SW 1271 (cell line): ENCODE data around the gene RPL39L.

ENCODE experiments used
- DNase-seq, 2 experiments: peaks; one replicate each; lab custom pipeline; 2025; lab: John Stamatoyannopoulos, UW

RPL39L gene

GRCh38 chr3:187093320-187093719 lies 46.0 kb downstream of the RPL39L start:
- no peak for DNase-seq

- DNase-seq: no peak
Observed at GRCh38 chr3:187088701-187089100, 50.6 kb downstream of the RPL39L start.

GRCh38 chr3:187086831-187087230 lies 52.5 kb downstream of the RPL39L start:
- no peak for DNase-seq

- peak in 1 of 2 experiments; percentile 29 for DNase-seq
Observed at GRCh38 chr3:187085933-187086332, 53.4 kb downstream of the RPL39L start.

DNA sequence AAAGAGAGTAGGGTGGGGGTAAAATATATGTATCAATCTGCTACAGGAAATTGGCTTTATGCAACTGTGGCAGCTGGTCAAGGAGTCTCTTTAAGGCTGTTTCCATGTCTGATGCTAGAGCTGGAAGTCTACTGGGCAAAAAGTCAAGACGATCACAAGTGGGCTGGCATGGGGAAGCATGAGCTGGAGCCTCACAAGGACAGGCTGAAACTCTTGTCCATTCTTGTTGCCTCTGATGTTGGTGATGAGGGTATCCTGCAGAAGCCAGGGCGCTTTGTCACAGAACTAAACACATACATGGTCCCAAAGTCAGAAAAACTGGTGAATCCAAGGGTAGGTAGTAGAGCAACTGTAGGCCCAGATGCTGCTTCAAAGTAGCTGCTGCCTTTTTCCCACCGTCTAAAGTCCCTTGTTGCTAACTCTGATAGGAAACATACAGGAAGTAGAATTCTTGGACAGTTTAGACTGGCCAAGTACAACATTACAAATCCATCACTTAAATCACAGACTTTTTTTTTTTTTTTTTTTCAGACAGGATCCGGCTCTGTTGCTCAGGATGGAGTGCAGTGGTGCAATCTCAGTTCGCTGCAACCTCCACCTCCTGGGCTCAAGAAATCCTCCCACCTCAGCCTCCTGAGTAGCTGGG lies 54.2 kb downstream of the RPL39L start:
- DNase-seq: no peak

DNA sequence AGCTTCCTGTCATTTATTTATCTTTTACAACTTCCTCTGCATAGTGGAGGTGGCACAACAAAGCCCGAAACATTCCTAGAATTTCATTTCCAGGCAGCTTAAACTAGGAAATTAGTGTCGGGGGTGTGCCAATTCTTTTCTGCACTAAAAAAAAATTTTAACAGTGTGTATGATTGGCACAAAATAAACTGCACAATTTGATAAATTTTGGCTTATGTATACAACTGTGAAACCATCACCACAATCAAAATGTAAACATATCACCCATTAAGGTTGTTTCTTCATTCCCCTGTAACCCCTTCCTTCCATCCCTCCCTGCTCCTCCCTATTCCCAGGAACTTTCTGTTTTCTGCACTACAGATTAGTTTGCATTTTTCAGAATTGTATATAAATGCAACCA lies 54.7 kb downstream of the RPL39L start:
- DNase-seq: no peak

DNA sequence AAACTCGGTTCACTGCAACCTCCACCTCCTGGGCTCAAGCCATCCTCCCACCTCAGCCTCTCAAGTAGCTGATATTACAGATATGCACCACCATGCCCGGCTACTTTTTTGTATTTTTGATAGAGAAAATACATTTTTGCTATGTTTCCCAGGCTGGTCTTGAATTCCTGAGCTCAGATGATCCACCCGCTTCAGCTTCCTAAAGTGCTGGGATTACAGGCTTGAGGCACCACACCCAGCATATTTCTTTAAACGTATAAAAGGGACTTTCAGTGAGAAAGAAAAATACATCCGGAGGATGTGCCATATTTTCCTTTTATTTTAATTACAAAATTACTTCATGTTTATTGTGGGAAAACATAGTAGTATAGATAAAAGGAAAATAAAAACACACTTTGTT lies 55.2 kb downstream of the RPL39L start:
- no peak for DNase-seq

GRCh38 chr3:187082758-187083375 lies 56.4 kb downstream of the RPL39L start:
- DNase-seq: no peak

DNA sequence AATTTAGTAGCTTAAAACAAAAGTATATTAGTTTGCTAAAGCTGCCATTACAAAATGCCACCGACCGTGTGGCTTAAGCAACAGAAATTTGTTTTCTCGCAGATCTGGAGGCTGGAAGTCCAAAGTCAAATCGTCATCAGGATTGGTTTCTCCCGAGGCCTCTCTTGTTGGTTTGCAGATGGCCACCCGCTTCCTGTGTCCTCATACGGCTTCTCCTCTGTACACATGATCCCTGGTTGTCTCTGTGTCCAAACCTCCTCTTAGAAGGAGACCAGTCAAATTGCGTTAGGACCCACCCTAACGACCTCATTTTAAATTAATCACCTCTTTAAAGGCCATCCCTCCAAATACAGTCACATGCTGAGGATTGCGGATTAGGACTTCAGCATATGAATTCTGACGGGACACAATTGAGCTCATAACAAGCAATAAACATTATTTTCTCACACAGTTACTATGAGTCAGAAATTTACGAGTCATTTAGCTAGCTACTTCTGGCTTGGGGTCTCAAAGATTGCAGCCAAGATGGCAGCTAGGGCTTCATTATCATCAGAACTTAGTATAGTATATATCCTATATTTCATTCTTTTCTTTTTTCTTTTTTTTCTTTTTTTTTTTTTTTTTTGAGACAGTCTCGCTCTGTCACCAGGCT lies 58.4 kb downstream of the RPL39L start:
- DNase-seq: no peak

DNA sequence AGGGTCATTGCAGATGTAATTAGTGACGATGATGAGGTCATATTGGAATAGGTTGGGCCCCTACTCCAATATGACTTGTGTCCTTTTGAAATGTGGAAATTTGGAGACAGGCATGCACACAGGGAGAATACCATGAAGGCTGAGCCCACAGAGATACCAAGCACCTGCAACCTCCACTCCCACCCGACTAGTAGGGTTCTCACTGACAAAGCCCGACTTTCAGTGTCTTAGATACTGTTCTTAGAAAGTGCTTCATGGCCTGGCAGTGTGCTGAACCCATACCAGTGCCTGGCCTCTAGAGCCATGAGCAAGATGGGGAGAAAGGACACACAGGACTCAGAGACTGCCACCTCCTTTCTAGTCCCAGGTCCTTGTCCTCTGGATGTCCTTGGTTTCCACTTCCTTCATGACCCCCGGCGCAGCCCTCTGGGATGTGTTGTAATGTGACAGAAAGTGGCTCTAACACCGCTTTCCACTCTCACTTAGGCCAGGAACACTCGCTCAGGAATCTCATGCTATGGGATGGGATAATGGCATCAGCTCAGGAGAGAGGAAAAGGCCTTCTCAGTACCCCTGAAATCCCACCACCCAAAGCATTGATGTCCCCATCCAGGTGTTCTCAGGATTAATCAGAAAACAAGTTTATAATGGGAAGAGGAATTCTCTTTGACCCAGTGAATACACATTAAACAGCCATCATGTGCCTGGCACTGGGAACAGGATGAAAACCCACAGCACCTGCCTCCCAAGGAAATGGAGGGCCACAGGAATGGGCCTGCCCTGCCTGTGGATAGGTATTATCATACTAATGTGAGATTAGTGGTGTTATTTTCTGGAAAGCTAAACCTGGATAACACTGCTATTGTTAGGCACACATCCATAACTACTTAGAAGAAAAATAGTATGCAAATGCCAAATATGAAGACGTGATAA lies 59.9 kb downstream of the RPL39L start:
- no peak for DNase-seq

GRCh38 chr3:187077537-187077936 lies 61.8 kb downstream of the RPL39L start:
- no peak for DNase-seq

DNA sequence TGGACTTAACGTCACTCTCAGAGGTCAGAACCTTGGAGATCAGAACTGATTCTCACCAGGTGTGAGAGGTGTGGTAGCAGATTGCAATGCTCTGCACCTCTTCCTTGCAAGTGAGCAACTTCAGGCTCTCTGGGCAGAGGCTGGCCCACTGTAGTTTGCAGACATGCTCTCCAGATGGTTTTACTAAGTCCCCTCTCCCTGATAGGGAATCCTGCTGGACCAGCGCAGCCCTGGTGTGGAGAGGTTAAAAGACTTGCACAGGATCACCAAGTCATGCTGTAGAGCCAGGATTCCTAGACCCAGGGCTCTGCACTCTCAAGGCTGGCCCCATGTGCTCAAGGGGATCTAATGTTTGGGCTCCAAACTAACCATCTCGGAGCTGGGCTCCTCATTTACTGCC lies 62.2 kb downstream of the RPL39L start:
- no peak for DNase-seq

GRCh38 chr3:187076297-187076696 lies 63.0 kb downstream of the RPL39L start:
- no peak for DNase-seq

DNA sequence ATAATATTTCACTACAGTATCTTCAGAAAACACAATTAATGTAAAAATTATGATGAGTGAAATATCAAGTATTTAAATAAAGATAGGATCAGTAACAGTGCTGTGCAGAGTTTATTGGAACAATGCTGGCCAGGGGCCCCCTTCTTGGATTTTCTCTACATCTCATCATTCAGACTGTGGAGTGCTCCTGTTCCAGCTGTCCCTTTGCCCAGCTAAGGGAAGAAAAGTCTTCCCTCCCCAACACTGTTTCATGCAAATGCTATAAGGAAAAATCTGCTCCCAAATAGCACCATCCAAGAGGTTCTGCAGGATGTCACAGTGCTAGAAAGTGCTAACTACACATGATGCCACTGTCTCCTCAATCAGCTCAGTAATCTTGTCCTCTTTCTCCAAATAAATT lies 64.5 kb downstream of the RPL39L start:
- DNase-seq: no peak

- DNase-seq: no peak
Observed at GRCh38 chr3:187073581-187074098, 65.7 kb downstream of the RPL39L start.

- no peak for DNase-seq
Observed at GRCh38 chr3:187072511-187072910, 66.8 kb downstream of the RPL39L start.

DNA sequence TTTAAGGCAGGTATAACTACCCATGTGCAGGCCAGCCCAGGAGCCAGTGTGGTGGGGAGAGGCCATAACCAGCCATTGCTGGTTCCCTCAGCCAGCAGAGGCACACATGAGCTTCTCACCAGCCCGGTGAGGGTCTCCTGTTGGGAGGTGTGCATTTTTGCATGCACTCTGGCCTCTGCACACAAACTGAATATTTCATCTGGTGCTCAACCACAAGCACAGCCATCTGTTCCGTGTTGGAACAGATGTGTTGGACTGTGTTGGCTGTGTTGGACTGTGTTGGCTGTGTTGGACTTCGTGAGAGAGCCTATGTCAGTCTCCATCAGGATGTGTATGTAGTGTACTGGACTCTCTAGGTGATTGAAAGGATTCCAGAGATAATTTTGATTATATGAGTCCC lies 67.2 kb downstream of the RPL39L start:
- DNase-seq: no peak
